SK-N-SH treated with all-trans-retinoic acid at 6 μM for 48 hours (cell line): Measurements from ENCODE around the gene LIG1.
A peak's percentile ranks its signal among the peaks of the same experiment; 100 is the strongest.

ENCODE experiments used
- ATAC-seq: fragments of 200-7000 bp; cut with Tn5 transposase; 3 replicates; pipeline ENCODE4 v1.9.1; 2020; ENCODE audit warnings: mild to moderate bottlenecking, moderate library complexity
- BACH2 ChIP-seq: fragments of 250-450 bp; sonication (Bioruptor Pico); IDR thresholded peaks from 2 replicates; pipeline ENCODE4 v1.9.0; 2021; ENCODE audit warnings: mild to moderate bottlenecking, borderline replicate concordance
- CSDC2 ChIP-seq: fragments of 250-450 bp; sonication (Bioruptor Pico); IDR thresholded peaks from 2 replicates; pipeline ENCODE4 v1.5.0; 2020; ENCODE audit warnings: mild to moderate bottlenecking, moderate library complexity
- ESRRG ChIP-seq: fragments of 250-450 bp; sonication (Bioruptor Pico); IDR thresholded peaks from 2 replicates; pipeline ENCODE4 v1.6.1; 2021; ENCODE audit warnings: mild to moderate bottlenecking
- GLIS3 ChIP-seq: fragments of 250-450 bp; sonication (Bioruptor Pico); IDR thresholded peaks from 2 replicates; pipeline ENCODE4 v1.5.0; 2020; ENCODE audit warnings: mild to moderate bottlenecking, moderate library complexity
- ISL1 ChIP-seq: fragments of 250-450 bp; sonication (Bioruptor Pico); IDR thresholded peaks from 2 replicates; pipeline ENCODE4 v2.1.2; 2022; ENCODE audit warnings: mild to moderate bottlenecking, moderate library complexity
- OSR1 ChIP-seq: fragments of 250-450 bp; sonication (Bioruptor Pico); IDR thresholded peaks from 2 replicates; pipeline ENCODE4 v1.8.0; 2022; ENCODE audit warnings: moderate library complexity, mild to moderate bottlenecking, inconsistent platforms
- RARB ChIP-seq: fragments of 250-450 bp; sonication (Bioruptor Pico); IDR thresholded peaks from 2 replicates; pipeline ENCODE4 v1.8.0; 2021; ENCODE audit warnings: mild to moderate bottlenecking, moderate library complexity
- SNAI2 ChIP-seq: fragments of 250-450 bp; sonication (Bioruptor Pico); IDR thresholded peaks from 2 replicates; pipeline ENCODE4 v1.5.0; 2020; ENCODE audit warnings: mild to moderate bottlenecking, moderate library complexity
- TCF4 ChIP-seq: fragments of 250-450 bp; sonication (Bioruptor Pico); IDR thresholded peaks from 2 replicates; pipeline ENCODE4 v1.8.0; 2021; ENCODE audit warnings: mild to moderate bottlenecking, moderate library complexity, borderline replicate concordance
- TOX ChIP-seq: fragments of 250-450 bp; sonication (Bioruptor Pico); IDR thresholded peaks from 2 replicates; pipeline ENCODE4 v1.8.0; 2021; ENCODE audit warnings: mild to moderate bottlenecking, moderate library complexity, borderline replicate concordance
- ZC3H10 ChIP-seq: fragments of 250-450 bp; sonication (Bioruptor Pico); IDR thresholded peaks from 2 replicates; pipeline ENCODE4 v1.5.1; 2021; ENCODE audit warnings: mild to moderate bottlenecking, moderate library complexity
- ZFP3 ChIP-seq: fragments of 250-450 bp; sonication (Bioruptor Pico); IDR thresholded peaks from 2 replicates; pipeline ENCODE4 v1.5.0; 2020; ENCODE audit warnings: mild to moderate bottlenecking, moderate library complexity
- ZNF565 ChIP-seq: fragments of 450-650 bp; formaldehyde crosslinking; conservative IDR thresholded peaks from 2 replicates; pipeline ENCODE4 v1.5.0; 2020; ENCODE audit warnings: low read depth, mild to moderate bottlenecking, moderate library complexity
- ZNF70 ChIP-seq: fragments of 450-650 bp; formaldehyde crosslinking; IDR thresholded peaks from 2 replicates; pipeline ENCODE4 v1.5.0; 2020; ENCODE audit warnings: mild to moderate bottlenecking, moderate library complexity
- TF ChIP-seq, protein P1 (sequence below): fragments of 250-450 bp; sonication (Bioruptor Pico); IDR thresholded peaks from 2 replicates; pipeline ENCODE4 v1.5.0; 2020; ENCODE audit warnings: mild to moderate bottlenecking, moderate library complexity
- TF ChIP-seq, protein P2 (sequence below): fragments of 250-450 bp; sonication (Bioruptor Pico); IDR thresholded peaks from 2 replicates; pipeline ENCODE4 v1.8.0; 2021; ENCODE audit warnings: low read depth, mild to moderate bottlenecking, moderate library complexity, borderline replicate concordance
- TF ChIP-seq, protein P3 (sequence below): fragments of 250-450 bp; sonication (Bioruptor Pico); IDR thresholded peaks from 2 replicates; pipeline ENCODE4 v1.8.0; 2020; ENCODE audit warnings: mild to moderate bottlenecking, moderate library complexity, borderline replicate concordance
- TF ChIP-seq, protein P4 (sequence below): fragments of 250-450 bp; sonication (Bioruptor Pico); IDR thresholded peaks from 2 replicates; pipeline ENCODE4 v1.5.1; 2021; ENCODE audit warnings: mild to moderate bottlenecking, moderate library complexity

The LIG1 gene

DNA sequence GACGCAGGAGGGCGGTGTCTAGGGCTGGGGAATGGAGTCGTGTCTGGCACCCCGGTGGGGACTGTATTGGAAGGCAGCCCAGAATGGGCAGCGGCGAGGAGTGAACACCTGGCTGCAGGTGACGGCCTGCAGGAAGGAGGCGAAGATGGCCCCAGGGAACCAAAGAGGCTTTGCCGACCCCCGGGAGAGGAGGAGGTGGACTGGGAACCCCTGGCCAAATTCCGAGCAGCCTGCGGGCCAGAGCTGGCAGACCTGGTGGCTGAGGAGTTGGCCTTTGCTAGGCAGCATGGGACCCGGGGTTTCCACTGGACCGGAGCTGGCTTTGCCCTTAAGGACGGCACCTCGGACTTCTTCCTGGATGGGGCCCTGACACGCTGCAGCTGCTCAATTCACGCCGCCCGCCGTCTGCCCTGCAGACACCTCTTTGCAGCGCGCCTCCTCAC lies 26.2 kb upstream of the LIG1 start:
- peak; percentile 14; the same call in 1 of the 3 replicates for ATAC-seq
- TF ChIP-seq CSDC2 (CRISPR knock-in tag) = no peak
- TF ChIP-seq ESRRG (CRISPR knock-in tag) = no peak
- TF ChIP-seq ZC3H10 (CRISPR knock-in tag) = no peak
- TF ChIP-seq, protein P1, sequence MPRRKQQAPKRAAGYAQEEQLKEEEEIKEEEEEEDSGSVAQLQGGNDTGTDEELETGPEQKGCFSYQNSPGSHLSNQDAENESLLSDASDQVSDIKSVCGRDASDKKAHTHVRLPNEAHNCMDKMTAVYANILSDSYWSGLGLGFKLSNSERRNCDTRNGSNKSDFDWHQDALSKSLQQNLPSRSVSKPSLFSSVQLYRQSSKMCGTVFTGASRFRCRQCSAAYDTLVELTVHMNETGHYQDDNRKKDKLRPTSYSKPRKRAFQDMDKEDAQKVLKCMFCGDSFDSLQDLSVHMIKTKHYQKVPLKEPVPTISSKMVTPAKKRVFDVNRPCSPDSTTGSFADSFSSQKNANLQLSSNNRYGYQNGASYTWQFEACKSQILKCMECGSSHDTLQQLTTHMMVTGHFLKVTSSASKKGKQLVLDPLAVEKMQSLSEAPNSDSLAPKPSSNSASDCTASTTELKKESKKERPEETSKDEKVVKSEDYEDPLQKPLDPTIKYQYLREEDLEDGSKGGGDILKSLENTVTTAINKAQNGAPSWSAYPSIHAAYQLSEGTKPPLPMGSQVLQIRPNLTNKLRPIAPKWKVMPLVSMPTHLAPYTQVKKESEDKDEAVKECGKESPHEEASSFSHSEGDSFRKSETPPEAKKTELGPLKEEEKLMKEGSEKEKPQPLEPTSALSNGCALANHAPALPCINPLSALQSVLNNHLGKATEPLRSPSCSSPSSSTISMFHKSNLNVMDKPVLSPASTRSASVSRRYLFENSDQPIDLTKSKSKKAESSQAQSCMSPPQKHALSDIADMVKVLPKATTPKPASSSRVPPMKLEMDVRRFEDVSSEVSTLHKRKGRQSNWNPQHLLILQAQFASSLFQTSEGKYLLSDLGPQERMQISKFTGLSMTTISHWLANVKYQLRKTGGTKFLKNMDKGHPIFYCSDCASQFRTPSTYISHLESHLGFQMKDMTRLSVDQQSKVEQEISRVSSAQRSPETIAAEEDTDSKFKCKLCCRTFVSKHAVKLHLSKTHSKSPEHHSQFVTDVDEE = no peak
- TF ChIP-seq GLIS3 (CRISPR knock-in tag) = no peak
- TF ChIP-seq OSR1 (CRISPR knock-in tag) = no peak
- no peak for TF ChIP-seq ZFP3 (CRISPR knock-in tag)
- TF ChIP-seq RARB (CRISPR knock-in tag) = no peak
- TF ChIP-seq ZNF70 (CRISPR knock-in tag) = no peak
- no peak for TF ChIP-seq ZNF565 (CRISPR knock-in tag)
- no peak for TF ChIP-seq TCF4 (CRISPR knock-in tag)
- TF ChIP-seq, protein P2, sequence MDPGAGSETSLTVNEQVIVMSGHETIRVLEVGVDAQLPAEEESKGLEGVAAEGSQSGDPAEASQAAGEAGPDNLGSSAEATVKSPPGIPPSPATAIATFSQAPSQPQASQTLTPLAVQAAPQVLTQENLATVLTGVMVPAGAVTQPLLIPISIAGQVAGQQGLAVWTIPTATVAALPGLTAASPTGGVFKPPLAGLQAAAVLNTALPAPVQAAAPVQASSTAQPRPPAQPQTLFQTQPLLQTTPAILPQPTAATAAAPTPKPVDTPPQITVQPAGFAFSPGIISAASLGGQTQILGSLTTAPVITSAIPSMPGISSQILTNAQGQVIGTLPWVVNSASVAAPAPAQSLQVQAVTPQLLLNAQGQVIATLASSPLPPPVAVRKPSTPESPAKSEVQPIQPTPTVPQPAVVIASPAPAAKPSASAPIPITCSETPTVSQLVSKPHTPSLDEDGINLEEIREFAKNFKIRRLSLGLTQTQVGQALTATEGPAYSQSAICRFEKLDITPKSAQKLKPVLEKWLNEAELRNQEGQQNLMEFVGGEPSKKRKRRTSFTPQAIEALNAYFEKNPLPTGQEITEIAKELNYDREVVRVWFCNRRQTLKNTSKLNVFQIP (CRISPR knock-in tag) = no peak
- no peak for TF ChIP-seq BACH2
- TF ChIP-seq, protein P3, sequence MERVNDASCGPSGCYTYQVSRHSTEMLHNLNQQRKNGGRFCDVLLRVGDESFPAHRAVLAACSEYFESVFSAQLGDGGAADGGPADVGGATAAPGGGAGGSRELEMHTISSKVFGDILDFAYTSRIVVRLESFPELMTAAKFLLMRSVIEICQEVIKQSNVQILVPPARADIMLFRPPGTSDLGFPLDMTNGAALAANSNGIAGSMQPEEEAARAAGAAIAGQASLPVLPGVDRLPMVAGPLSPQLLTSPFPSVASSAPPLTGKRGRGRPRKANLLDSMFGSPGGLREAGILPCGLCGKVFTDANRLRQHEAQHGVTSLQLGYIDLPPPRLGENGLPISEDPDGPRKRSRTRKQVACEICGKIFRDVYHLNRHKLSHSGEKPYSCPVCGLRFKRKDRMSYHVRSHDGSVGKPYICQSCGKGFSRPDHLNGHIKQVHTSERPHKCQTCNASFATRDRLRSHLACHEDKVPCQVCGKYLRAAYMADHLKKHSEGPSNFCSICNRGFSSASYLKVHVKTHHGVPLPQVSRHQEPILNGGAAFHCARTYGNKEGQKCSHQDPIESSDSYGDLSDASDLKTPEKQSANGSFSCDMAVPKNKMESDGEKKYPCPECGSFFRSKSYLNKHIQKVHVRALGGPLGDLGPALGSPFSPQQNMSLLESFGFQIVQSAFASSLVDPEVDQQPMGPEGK (CRISPR knock-in tag) = no peak
- TF ChIP-seq, protein P4, sequence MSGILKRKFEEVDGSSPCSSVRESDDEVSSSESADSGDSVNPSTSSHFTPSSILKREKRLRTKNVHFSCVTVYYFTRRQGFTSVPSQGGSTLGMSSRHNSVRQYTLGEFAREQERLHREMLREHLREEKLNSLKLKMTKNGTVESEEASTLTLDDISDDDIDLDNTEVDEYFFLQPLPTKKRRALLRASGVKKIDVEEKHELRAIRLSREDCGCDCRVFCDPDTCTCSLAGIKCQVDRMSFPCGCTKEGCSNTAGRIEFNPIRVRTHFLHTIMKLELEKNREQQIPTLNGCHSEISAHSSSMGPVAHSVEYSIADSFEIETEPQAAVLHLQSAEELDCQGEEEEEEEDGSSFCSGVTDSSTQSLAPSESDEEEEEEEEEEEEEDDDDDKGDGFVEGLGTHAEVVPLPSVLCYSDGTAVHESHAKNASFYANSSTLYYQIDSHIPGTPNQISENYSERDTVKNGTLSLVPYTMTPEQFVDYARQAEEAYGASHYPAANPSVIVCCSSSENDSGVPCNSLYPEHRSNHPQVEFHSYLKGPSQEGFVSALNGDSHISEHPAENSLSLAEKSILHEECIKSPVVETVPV = no peak
- no peak for TF ChIP-seq ISL1 (CRISPR knock-in tag)
- no peak for TF ChIP-seq SNAI2 (CRISPR knock-in tag)

DNA sequence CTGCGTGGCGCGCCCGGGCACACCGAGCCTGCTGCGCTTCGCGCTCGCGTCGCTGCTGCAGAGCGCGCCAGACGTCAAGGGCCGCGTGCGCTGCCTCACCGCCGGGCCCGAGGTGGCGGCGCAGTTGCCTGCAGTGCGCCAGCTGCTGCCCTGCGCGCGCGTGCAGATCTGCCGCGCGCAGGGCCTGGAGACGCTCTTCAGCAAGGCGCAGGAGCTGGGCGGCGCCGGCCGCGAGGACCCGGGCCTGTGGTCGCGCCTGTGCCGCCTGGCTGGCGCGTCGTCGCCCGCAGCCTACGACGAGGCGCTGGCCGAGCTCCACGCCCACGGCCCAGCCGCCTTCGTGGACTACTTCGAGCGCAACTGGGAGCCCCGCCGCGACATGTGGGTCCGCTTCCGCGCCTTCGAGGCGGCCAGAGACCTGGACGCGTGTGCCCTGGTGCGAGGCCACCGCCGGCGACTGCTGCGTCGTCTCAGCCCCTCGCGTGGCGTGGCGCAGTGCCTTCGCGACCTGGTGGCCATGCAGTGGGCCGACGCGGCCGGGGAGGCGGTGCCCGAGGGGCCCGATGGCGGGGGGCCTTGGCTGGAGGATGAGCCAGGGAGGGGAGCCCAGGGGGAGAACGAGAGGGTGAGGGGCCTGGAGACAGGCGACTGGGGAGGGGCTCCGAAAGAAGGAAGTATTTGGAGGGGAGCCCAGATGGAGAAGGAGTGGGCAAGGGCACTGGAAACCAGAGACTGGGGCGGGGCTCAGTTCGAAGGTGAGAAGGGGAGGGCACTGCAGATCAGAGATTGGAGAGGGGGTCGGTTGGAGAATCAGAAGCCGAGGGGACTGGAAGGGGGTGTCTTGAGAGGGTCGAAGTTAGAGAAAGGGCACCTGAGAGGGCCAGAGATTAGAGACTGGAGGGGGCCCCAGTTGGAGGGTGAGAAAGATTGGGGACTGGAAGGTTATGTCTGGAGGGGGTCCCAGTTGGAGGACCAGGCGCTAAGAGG lies 25.0 kb upstream of the LIG1 start:
- no peak for ATAC-seq
- no peak for TF ChIP-seq ESRRG (CRISPR knock-in tag)
- TF ChIP-seq, protein P1 = no peak
- TF ChIP-seq ZFP3 (CRISPR knock-in tag) = no peak
- TF ChIP-seq ZNF70 (CRISPR knock-in tag) = no peak
- TF ChIP-seq, protein P2 (CRISPR knock-in tag) = no peak
- TF ChIP-seq BACH2 = no peak
- TF ChIP-seq, protein P4 = no peak
- no peak for TF ChIP-seq SNAI2 (CRISPR knock-in tag)
- TF ChIP-seq GLIS3 (CRISPR knock-in tag) = no peak
- no peak for TF ChIP-seq TOX (CRISPR knock-in tag)
- TF ChIP-seq, all 23 proteins: peak for 0
